Measurements from ENCODE around the gene GSX2.

GSX2 gene

DNA sequence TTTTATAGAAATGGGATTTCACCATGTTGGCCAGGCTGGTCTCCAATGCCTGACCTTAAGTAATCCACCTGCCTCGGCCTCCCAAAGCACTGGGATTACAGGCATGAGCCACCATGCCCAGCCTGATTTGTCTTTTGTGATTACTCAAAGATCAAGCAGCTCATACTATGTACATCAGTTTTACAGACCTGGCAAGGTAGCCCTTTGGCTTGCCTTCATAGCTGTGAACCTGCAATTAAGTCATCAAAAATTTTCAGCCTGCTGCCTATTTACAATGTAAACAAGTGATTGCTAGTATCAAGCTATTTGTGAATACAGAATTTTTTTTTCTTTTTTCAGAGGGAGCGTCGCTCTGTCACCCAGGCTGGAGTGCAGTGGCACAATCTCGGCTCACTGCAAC lies 46.2 kb downstream of the GSX2 start:
- TF ChIP-seq ZFP3 (CRISPR knock-in tag; IDR thresholded peaks at IDR 0.05) (no peak), ESRRG (CRISPR knock-in tag; IDR thresholded peaks at IDR 0.05) (no peak), BACH2 (CRISPR knock-in tag; IDR thresholded peaks at IDR 0.05; ENCODE audit: borderline replicate concordance) (no peak), ZC3H10 (CRISPR knock-in tag; IDR thresholded peaks at IDR 0.05) (no peak), ZNF70 (CRISPR knock-in tag; IDR thresholded peaks at IDR 0.05) (no peak), RARB (CRISPR knock-in tag; IDR thresholded peaks at IDR 0.05) (no peak), PPARA (CRISPR knock-in tag; IDR thresholded peaks at IDR 0.05; ENCODE audit: borderline replicate concordance) (no peak)
- TF ChIP-seq, protein P1, sequence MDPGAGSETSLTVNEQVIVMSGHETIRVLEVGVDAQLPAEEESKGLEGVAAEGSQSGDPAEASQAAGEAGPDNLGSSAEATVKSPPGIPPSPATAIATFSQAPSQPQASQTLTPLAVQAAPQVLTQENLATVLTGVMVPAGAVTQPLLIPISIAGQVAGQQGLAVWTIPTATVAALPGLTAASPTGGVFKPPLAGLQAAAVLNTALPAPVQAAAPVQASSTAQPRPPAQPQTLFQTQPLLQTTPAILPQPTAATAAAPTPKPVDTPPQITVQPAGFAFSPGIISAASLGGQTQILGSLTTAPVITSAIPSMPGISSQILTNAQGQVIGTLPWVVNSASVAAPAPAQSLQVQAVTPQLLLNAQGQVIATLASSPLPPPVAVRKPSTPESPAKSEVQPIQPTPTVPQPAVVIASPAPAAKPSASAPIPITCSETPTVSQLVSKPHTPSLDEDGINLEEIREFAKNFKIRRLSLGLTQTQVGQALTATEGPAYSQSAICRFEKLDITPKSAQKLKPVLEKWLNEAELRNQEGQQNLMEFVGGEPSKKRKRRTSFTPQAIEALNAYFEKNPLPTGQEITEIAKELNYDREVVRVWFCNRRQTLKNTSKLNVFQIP (CRISPR knock-in tag; IDR thresholded peaks at IDR 0.05; ENCODE audit: borderline replicate concordance, low read depth), result no peak
- no peak for ATAC-seq

DNA sequence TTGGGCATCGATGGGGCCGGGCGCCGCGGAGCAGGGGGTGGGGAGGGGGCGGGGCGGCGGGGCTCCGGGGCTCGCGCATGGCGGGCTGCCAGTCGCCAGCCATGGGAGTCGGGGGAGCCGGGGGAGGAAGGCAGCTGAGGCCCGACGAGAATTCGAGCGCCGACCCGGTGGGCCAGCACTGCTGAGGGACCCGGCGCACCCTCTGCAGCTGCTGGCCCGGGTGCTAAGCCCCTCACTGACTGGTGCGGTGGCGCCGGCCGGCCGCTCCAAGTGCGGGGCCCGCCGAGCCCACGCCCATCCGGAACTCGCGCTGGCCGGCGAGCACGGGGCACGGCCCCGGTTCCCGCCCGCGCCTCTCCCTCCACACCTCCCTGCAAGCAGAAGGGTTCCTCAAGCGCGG lies 49.4 kb downstream of the GSX2 start:
- ATAC-seq, result no peak
- no peak for TF ChIP-seq ZNF8 (CRISPR knock-in tag; IDR thresholded peaks at IDR 0.05)

All from SK-N-SH treated with all-trans-retinoic acid at 6 μM for 48 hours (cell line).